Measurements from ENCODE around the gene GUSB.

GRCh38 chr7:65926588-65926987 is 55.4 kb downstream of the GUSB start:
- TF ChIP-seq EZH2 (IDR thresholded peaks at IDR 0.05; ENCODE audit: low read length, missing control alignments) (no peak), CTCF (conservative IDR thresholded peaks at IDR 0.05 in 1 of 2, IDR thresholded peaks at IDR 0.05 in 1 of 2; ENCODE audit: low read depth in 1 of 2, low read length in 2 of 2) (no peak)
